ENCODE results near the gene ATP11A. TPM values are rescaled to one million over a fixed set of nuclear protein-coding genes. Genes with fewer than 3 reads are reported as not detected.

Gene ATP11A
- total RNA-seq, 1 donor from 2014 or later: 6.1 TPM

- FAIRE-seq: no peak
- Histone ChIP-seq H3K4me3 (ENCODE audit: low read depth, low read length) (no peak overlapping the region), H3K27me3 (ENCODE audit: control insufficient read depth, insufficient read depth, low read length) (no peaks in the 10 kb centered on the region), H3K36me3 (ENCODE audit: control insufficient read depth, insufficient read depth, low read length) (peaks cover 3% of the 10 kb centered on the region)
- DNase-seq (ENCODE audit: low read depth): peak; percentile 34
- TF ChIP-seq CTCF (IDR thresholded peaks at IDR 0.05; ENCODE audit: insufficient read depth, low read length, severe bottlenecking): peak; percentile 87
Measured at GRCh38 chr13:112873851-112874750, 184.3 kb downstream of the ATP11A start.

DNA sequence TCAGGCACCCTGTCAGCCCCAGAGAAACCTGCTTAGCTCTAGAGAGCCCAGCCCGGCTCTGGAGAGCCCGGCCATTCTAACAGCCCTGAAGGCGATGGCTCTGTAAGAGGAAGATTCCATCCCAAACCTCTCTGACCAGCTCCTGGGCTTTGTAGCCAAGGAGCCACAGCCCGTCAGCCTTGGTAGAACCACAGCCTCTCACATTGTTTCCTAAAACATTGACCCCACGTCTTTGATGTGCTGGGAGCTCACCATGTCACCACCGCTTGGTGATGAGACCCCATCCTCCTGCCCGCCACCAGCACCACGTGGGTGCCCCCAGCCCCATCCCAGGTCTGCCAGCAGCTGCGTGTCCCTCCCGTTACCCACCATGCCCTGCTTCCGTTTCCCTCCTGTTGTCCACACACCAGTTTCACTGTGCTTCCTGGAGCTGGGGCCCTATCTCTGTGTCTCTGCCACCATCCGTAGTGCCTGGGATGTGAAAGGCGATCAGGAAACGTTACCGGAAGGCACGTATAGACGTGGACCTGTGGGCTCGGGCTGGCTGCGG is 185.0 kb downstream of the ATP11A start:
- DNase-seq (ENCODE audit: low read depth) (no peak), FAIRE-seq (no peak)
- no peak overlapping the region for H3K4me3 ChIP-seq (ENCODE audit: low read depth, low read length)
- no peaks in the 10 kb centered on the region for H3K27me3 ChIP-seq (ENCODE audit: control insufficient read depth, insufficient read depth, low read length)
- H3K36me3 ChIP-seq (ENCODE audit: control insufficient read depth, insufficient read depth, low read length): peaks cover 3% of the 10 kb centered on the region
- TF ChIP-seq CTCF (IDR thresholded peaks at IDR 0.05; ENCODE audit: insufficient read depth, low read length, severe bottlenecking): no peak

GRCh38 chr13:112875627-112876026 is 185.8 kb downstream of the ATP11A start:
- peaks cover 4% of the 10 kb centered on the region for H3K36me3 ChIP-seq (ENCODE audit: control insufficient read depth, insufficient read depth, low read length)
- no peak for DNase-seq (ENCODE audit: low read depth)
- TF ChIP-seq CTCF (IDR thresholded peaks at IDR 0.05; ENCODE audit: insufficient read depth, low read length, severe bottlenecking): no peak
- FAIRE-seq: no peak
- no peaks in the 10 kb centered on the region for H3K27me3 ChIP-seq (ENCODE audit: control insufficient read depth, insufficient read depth, low read length)
- H3K4me3 ChIP-seq (ENCODE audit: low read depth, low read length): no peak overlapping the region

DNA sequence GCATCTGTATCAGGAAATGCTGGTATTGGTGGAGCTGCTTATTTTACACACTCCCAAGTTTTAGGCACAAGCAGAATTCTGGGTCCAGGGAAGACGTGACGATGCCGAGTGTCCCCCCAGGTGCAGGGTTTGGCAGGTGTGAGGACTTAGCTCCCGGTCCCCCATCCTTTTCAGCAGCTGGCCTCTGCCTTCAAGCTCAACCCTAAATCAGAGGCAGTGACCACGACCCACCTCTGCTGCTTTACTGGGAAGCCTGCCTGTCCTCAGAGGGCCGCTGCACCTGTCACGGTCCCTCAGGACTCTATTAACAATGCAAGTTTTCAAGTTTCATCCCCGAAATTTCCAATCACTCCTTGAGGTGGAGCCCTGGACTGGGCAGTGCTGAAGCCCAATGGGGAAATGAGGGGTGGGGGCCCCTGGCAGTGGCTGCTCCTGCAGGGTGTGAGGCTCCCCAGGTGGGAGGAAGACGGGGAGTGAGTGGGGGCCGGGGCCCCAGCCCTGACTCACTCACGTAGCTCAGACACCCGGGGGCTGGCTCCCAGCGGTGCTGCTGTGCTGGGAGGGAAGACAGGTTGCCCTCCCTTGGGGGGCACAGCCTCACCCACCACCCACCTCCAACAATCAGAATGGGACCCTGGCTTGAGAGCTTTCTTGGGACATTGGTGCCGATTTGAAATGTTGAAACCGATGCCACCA is 186.6 kb downstream of the ATP11A start:
- TF ChIP-seq CTCF (IDR thresholded peaks at IDR 0.05; ENCODE audit: insufficient read depth, low read length, severe bottlenecking): no peak
- no peaks in the 10 kb centered on the region for H3K27me3 ChIP-seq (ENCODE audit: control insufficient read depth, insufficient read depth, low read length)
- no peak overlapping the region for H3K4me3 ChIP-seq (ENCODE audit: low read depth, low read length)
- DNase-seq (ENCODE audit: low read depth) (no peak), FAIRE-seq (no peak)
- peaks cover 9% of the 10 kb centered on the region for H3K36me3 ChIP-seq (ENCODE audit: control insufficient read depth, insufficient read depth, low read length)

DNA sequence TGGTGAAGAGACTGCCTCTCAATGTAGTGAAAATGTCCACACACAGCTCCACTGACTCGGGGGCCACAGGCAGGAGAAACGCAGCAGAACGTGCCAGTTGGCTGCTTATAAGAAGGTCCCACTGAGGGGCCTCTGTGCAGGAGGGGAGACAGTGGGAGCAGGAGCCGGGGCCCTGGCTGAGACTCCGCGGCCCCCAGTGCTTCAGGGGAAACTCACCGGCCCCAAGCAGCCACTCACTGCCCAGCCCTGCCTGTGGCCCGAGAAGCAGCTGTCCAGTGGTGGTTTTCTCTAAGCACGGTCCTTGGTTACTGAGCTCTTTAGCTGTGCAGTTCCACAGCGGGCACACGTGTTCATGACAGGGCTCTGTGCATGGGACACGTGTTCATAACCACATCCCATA is 187.2 kb downstream of the ATP11A start:
- no peaks in the 10 kb centered on the region for H3K27me3 ChIP-seq (ENCODE audit: control insufficient read depth, insufficient read depth, low read length)
- DNase-seq (ENCODE audit: low read depth): no peak
- H3K36me3 ChIP-seq (ENCODE audit: control insufficient read depth, insufficient read depth, low read length): peaks cover 9% of the 10 kb centered on the region
- H3K4me3 ChIP-seq (ENCODE audit: low read depth, low read length): no peak overlapping the region
- FAIRE-seq: no peak
- TF ChIP-seq CTCF (IDR thresholded peaks at IDR 0.05; ENCODE audit: insufficient read depth, low read length, severe bottlenecking): no peak
